ENCODE results near the gene PXT1.

Gene PXT1

GRCh38 chr6:36352477-36353157, 90.0 kb downstream of the PXT1 start:
- Histone ChIP-seq H3K4me1 (ENCODE audit: low read length) (peaks cover 8% of the 10 kb centered on the region; the same call in 1 of the 2 replicates), H3K27ac (ENCODE audit: low read length) (no peak overlapping the region), H3K9ac (ENCODE audit: low read length) (no peak overlapping the region), H3K4me2 (ENCODE audit: low read length) (no peak overlapping the region), H3K4me3 (ENCODE audit: low read length) (no peak overlapping the region), H3K27me3 (ENCODE audit: low read depth, low read length) (peaks cover 5% of the 10 kb centered on the region; the same call in 1 of the 2 replicates), H3K9me3 (ENCODE audit: insufficient read depth, low read length) (peaks cover 6% of the 10 kb centered on the region; the same call in 1 of the 2 replicates), H3K79me2 (ENCODE audit: low read length) (no peaks in the 10 kb centered on the region), H2AFZ (ENCODE audit: low read depth, low read length) (no peak overlapping the region), H4K20me1 (ENCODE audit: insufficient read depth, low read length) (no peaks in the 10 kb centered on the region), H3K36me3 (replicated peaks; ENCODE audit: low read depth, low read length) (no peaks in the 10 kb centered on the region)
- TF ChIP-seq CTCF (IDR thresholded peaks at IDR 0.05; ENCODE audit: low read depth, low read length): no peak
- TF ChIP-seq EZH2phosphoT487 (IDR thresholded peaks at IDR 0.05; ENCODE audit: low read depth): no peak

- Histone ChIP-seq H3K4me2 (ENCODE audit: low read length) (no peak overlapping the region), H3K9ac (ENCODE audit: low read length) (no peak overlapping the region), H3K4me1 (ENCODE audit: low read length) (peaks cover 7% of the 10 kb centered on the region; the same call in 1 of the 2 replicates), H3K79me2 (ENCODE audit: low read length) (no peaks in the 10 kb centered on the region), H2AFZ (ENCODE audit: low read depth, low read length) (no peak overlapping the region), H3K36me3 (replicated peaks; ENCODE audit: low read depth, low read length) (no peaks in the 10 kb centered on the region), H3K9me3 (ENCODE audit: insufficient read depth, low read length) (peaks cover 6% of the 10 kb centered on the region; the same call in 1 of the 2 replicates), H3K4me3 (ENCODE audit: low read length) (no peak overlapping the region), H4K20me1 (ENCODE audit: insufficient read depth, low read length) (no peaks in the 10 kb centered on the region), H3K27me3 (ENCODE audit: low read depth, low read length) (peaks cover 5% of the 10 kb centered on the region; the same call in 1 of the 2 replicates), H3K27ac (ENCODE audit: low read length) (no peak overlapping the region)
- TF ChIP-seq CTCF (IDR thresholded peaks at IDR 0.05; ENCODE audit: low read depth, low read length): no peak
- TF ChIP-seq EZH2phosphoT487 (IDR thresholded peaks at IDR 0.05; ENCODE audit: low read depth): no peak
Measured at GRCh38 chr6:36350681-36351571, 91.7 kb downstream of the PXT1 start.

- H3K4me3 ChIP-seq (ENCODE audit: low read length): no peak overlapping the region
- no peak overlapping the region for H3K27ac ChIP-seq (ENCODE audit: low read length)
- no peaks in the 10 kb centered on the region for H3K36me3 ChIP-seq (replicated peaks; ENCODE audit: low read depth, low read length)
- peaks cover 6% of the 10 kb centered on the region; the same call in 1 of the 2 replicates for H3K4me1 ChIP-seq (ENCODE audit: low read length)
- TF ChIP-seq EZH2phosphoT487 (IDR thresholded peaks at IDR 0.05; ENCODE audit: low read depth): no peak
- TF ChIP-seq CTCF (IDR thresholded peaks at IDR 0.05; ENCODE audit: low read depth, low read length): no peak
- no peak overlapping the region for H3K9ac ChIP-seq (ENCODE audit: low read length)
- H2AFZ ChIP-seq (ENCODE audit: low read depth, low read length): no peak overlapping the region
- H3K27me3 ChIP-seq (ENCODE audit: low read depth, low read length): peaks cover 5% of the 10 kb centered on the region; the same call in 1 of the 2 replicates
- H3K9me3 ChIP-seq (ENCODE audit: insufficient read depth, low read length): peaks cover 6% of the 10 kb centered on the region; the same call in 1 of the 2 replicates
- no peak overlapping the region for H3K4me2 ChIP-seq (ENCODE audit: low read length)
- no peaks in the 10 kb centered on the region for H3K79me2 ChIP-seq (ENCODE audit: low read length)
- H4K20me1 ChIP-seq (ENCODE audit: insufficient read depth, low read length): no peaks in the 10 kb centered on the region
Measured at GRCh38 chr6:36350082-36350481, 92.6 kb downstream of the PXT1 start.

- Histone ChIP-seq H3K9ac (ENCODE audit: low read length) (no peak overlapping the region), H3K27me3 (ENCODE audit: low read depth, low read length) (peaks cover 5% of the 10 kb centered on the region; the same call in 1 of the 2 replicates), H3K4me1 (ENCODE audit: low read length) (peaks cover 6% of the 10 kb centered on the region; the same call in 1 of the 2 replicates), H3K9me3 (ENCODE audit: insufficient read depth, low read length) (peaks cover 6% of the 10 kb centered on the region; the same call in 1 of the 2 replicates), H3K4me3 (ENCODE audit: low read length) (no peak overlapping the region), H3K27ac (ENCODE audit: low read length) (no peak overlapping the region), H2AFZ (ENCODE audit: low read depth, low read length) (no peak overlapping the region), H3K36me3 (replicated peaks; ENCODE audit: low read depth, low read length) (no peaks in the 10 kb centered on the region), H3K79me2 (ENCODE audit: low read length) (no peaks in the 10 kb centered on the region), H3K4me2 (ENCODE audit: low read length) (no peak overlapping the region), H4K20me1 (ENCODE audit: insufficient read depth, low read length) (no peaks in the 10 kb centered on the region)
- TF ChIP-seq EZH2phosphoT487 (IDR thresholded peaks at IDR 0.05; ENCODE audit: low read depth) (no peak), CTCF (IDR thresholded peaks at IDR 0.05; ENCODE audit: low read depth, low read length) (no peak)
Measured at GRCh38 chr6:36349240-36349639, 93.4 kb downstream of the PXT1 start.
